Stimulated activated CD8-positive, alpha-beta memory T cell treated with anti-CD3 and anti-CD28 coated beads, Interleukin-12 subunit alpha, Interleukin-12 subunit beta, amount 100 ng/mL, for 1 hour (primary cell): ENCODE data around the gene NEO1.

ENCODE experiments used
- DNase-seq: peaks from one replicate; pipeline ENCODE4 v3.0.0-alpha.2; 2020; ENCODE audit warnings: low read depth

NEO1 gene

DNA sequence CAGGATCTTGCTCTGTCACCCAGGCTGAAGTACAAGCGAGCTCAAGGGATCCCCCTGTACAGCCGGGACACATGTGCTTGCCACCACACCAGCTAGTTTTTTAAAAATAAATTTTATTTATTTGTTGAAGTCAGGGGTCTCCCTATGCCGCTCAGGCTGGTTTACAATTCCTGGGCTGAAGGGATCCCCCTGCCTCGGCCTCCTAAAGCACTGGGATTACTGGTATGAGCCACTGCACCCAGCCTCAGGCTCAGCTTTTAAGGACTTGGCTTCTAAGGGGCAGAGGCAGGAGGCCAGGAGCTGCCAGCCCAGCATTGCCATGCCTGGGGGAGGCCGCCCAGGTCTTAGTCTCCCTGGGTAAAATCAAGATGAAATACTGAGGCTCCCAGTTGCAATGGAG, 279.2 kb downstream of the NEO1 start:
- DNase-seq = no peak

- DNase-seq = no peak
These were observed 280.0 kb downstream of the NEO1 start for GRCh38 chr15:73331991-73332925.

DNA sequence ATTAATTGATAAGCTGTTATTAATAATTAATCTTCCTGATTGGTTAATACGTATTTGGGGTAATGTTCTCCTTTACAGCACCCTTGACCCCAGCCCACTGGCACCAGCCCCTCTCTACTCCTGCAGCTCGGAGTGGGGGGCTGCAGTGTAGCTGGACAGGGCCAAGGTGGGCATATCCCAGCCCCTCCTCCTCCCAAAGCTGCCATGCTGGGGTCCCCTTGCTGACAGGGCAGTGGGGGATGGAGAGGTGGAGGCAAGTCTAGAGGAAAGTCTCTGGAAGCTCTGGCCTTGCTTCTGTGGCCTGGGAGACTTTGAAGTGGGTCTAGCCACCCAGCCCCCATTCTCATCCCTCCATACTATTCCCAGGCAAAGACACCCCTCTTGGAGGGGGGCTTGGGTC, 280.7 kb downstream of the NEO1 start:
- DNase-seq = no peak

- DNase-seq = no peak
These were observed 281.8 kb downstream of the NEO1 start for GRCh38 chr15:73334086-73334485.

DNA sequence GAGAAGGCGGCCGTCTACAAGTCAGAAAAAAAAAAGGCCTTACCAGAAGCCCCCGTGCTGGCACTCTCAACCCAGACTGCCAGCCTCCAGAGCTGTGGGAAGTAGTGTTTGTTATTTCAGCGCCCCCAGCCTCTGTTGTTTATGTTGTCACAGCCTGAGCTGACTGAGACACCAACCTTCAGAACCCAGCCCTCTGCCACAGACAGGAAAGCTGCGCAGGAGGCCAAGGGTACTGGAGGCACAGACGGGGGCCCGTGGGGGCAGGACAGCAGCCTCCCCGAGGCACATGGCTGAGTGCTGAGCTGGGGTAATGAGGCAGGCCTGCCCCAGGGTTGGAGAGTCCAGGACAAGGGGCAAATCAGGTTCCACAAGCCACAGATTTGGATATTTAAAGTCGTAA, 282.8 kb downstream of the NEO1 start:
- no peak for DNase-seq

DNA sequence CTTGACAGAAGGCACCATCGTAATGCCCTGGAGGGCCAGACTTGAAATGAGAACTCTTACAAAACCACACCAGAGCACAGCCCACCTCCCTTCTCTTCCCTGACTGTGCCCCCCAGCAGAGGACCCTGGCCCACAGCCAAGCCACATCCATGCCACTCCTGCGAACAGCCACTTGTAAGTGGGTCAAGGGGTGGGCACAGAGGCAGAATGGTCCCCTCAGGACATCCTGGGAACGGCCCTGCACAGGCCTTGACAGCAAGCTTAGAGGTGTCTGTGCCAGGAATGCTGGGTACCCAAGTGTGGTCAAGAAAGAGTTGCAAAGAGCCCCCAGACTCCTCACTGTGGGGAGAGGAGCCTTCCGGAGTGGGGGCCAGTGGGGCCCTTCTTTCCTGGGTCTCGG, 283.2 kb downstream of the NEO1 start:
- DNase-seq = no peak

DNA sequence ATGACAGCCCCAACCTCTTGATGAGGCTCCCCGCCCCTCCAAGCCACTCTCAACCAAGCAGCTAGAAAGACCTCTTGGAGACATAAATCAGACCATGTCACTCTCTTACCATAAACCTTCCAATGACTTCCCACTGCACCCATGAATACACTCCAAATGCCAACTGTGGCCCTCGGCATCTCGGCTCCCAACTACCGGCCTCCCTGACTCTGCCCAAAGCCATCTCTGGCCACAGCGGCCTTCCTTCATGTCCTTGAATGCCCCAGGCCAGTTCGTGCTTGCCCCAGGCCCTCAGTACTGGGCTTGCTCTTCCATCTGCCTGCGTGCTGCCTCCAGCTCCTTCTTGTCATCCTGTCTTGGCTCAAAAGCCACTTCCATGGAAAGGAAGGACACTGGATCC, 284.5 kb downstream of the NEO1 start:
- DNase-seq = no peak

DNA sequence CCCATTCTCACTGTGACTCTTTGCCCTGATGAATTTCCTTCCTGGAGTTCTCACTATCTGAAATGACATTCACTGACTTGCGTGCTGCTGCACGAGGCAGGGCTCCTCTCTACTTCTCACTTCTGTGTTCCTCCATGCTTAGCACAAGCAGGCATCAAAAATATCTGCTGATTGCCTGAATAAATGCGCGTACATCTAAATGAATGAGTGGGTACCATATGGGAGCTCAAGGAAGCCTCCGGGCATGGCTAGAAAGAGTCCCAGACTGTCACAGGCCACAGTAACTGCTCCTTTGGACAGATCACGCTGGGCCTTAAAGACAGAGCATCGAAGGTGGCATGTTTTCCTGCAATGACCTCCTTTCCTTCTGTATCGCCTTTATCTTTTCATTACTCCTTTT, 284.9 kb downstream of the NEO1 start:
- DNase-seq = no peak

DNA sequence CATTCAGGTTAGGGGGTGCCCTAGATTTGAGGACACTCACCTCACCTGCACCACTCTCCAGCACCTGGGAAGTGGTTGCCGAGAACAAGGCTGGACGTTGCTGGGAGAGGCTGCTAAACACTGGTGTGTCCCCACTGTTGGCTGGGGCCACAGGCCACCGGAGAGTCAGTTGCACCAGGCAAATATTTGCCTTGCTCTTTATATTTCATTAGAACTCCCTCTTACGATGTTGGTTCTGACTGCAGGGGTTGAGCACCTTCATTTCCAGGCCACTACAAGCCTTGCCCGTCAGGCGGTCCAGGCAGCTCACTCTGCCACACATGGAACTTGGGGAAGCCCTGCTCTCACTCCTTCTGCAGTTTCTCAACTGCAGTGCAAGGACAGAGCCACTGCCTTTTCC, 285.8 kb downstream of the NEO1 start:
- no peak for DNase-seq

GRCh38 chr15:73338606-73339374, 286.5 kb downstream of the NEO1 start:
- no peak for DNase-seq

DNA sequence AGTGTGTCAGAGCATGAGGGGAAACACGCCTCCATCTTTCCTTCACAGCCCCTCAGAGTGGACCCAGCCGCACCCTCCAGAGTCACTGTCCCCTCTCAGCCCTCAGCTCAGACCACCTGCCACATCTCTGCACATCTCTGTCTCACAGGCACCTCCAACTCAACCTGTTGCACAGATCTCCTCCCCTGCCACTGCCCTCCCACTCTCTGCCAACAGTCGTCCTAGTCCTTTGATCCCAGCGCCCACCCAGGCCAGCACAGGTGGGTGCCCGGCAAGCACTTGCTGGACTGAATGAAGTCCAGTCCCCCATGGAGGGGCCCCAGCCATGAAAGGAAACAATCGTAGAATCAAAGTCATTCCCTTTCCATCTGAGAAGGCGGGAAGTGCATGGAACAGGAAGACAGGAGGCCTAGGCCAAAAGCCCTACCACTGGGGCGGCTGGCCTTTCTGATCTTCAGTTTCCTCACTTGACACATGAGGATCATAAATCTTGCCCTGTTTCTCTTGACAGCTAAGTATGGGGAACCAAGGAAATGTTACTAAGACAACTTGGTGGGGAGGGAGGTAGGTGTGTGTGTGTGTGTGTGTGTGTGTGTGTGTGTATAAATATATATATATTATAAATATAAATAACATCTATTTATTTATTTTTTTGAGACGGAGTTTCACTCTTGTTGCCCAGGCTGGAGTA, 288.4 kb downstream of the NEO1 start:
- DNase-seq = no peak

GRCh38 chr15:73341886-73342600, 289.8 kb downstream of the NEO1 start:
- no peak for DNase-seq

DNA sequence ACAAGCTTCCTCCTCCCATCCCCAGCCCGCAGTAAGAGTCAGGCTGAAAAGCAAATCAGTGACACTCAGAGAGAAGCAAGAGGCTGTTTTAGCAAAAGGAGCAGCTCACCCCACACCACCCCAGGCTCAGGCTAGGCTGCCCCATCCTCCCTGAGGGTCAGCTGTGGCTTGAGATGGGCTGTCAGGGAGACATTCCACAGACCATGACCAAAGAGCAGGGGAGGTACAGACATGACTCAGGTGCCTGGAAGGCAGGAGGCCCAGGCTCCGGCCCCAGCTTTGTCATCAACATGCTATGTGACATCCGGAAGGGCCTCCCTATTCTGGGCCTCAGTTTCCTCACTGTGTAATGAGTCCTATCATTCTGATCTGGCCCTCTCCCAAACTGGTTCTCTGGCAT, 291.8 kb downstream of the NEO1 start:
- no peak for DNase-seq

- DNase-seq = no peak
These were observed 293.4 kb downstream of the NEO1 start for GRCh38 chr15:73345658-73346057.

- peak; percentile 27 for DNase-seq
These were observed 294.6 kb downstream of the NEO1 start for GRCh38 chr15:73346735-73347312.

DNA sequence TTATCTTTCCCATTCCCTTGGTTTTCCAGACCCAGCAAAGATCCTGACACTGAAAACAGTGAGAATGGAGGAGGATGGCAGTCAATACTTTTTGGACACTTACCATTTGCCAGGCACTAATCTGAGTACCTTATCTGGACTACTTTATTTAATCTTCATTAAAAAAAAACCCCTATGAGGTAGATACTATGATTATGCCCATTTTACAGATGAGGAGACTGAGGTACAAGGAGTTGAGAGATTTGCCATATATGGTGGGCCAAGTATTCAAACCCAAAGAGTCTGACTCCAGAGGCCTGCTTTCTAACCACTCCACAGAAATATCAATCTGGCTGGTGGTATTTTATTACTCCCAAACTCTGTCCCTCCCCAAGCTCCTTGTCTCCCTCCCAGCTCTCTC, 296.9 kb downstream of the NEO1 start:
- no peak for DNase-seq

GRCh38 chr15:73352082-73352481, 299.8 kb downstream of the NEO1 start:
- DNase-seq = no peak

DNA sequence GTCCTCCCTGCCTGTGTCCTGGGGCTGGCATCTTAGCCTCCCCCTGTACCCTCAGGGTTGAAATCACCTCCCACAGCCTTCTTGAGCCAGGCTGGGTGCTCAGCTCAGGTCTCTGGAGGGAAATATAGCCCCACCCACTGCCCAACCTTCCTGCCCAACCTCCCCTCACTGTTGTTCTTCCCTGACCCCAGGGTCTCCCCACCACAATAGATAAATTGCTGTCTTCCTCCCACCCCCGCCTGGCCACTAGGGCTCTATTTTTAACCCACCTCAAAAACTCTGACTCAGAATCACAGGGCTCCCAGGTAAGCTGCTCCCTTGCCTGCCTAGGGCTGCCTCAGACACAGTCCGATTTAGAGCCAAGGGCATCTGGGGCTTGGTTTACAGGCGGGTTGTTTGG, 301.5 kb downstream of the NEO1 start:
- no peak for DNase-seq

- DNase-seq = no peak
These were observed 302.0 kb downstream of the NEO1 start for GRCh38 chr15:73354241-73354640.
